Lung (tissue), 12 donors: ENCODE data around the gene HID1. TPM values are rescaled to one million over a fixed set of nuclear protein-coding genes. Genes with fewer than 3 reads are reported as not detected.
"Not testable (repeated sequence)": the region's sequence is repeated elsewhere in the genome, so short reads cannot be mapped to it uniquely, and the experiment has no call there.

Source experiments
- ATAC-seq: fragments of 200-7000 bp; cut with Tn5 transposase; one replicate; pipeline ENCODE4 v1.9.1; 2020; ENCODE audit warnings: moderate number of reproducible peaks; ENCODE audit not compliant: insufficient read depth, low FRiP score
- DNase-seq, 3 donors: peaks; one replicate each; pipeline ENCODE4 v3.0.0-alpha.2; 2013 to 2017
- H3K27ac ChIP-seq, 2 donors: one replicate each; pipeline ENCODE4 v1.5.1; 2013; ENCODE audit warnings: mild to moderate bottlenecking in 2 of 2, moderate library complexity in 2 of 2, control low read depth in 1 of 2, inconsistent platforms in 1 of 2, low read depth in 1 of 2, low read length in 1 of 2
- H3K27me3 ChIP-seq, 3 donors: one replicate each; pipeline ENCODE4 v1.5.1; 2013; ENCODE audit warnings: low read length in 2 of 3; ENCODE audit not compliant: control insufficient read depth in 3 of 3, insufficient read depth in 3 of 3
- H3K36me3 ChIP-seq, 4 donors: one replicate each; pipeline ENCODE4 v1.5.1; 2013; ENCODE audit warnings: low read length in 4 of 4, mild to moderate bottlenecking in 1 of 4, moderate library complexity in 1 of 4; ENCODE audit not compliant: control insufficient read depth in 4 of 4, insufficient read depth in 4 of 4
- H3K4me1 ChIP-seq, 5 donors: one replicate each; pipeline ENCODE4 v1.5.1; 2013; ENCODE audit warnings: low read length in 5 of 5, mild to moderate bottlenecking in 2 of 5, moderate library complexity in 1 of 5; ENCODE audit not compliant: control insufficient read depth in 5 of 5, insufficient read depth in 5 of 5
- H3K4me3 ChIP-seq: one replicate; pipeline ENCODE4 v1.5.1; 2013; ENCODE audit warnings: mild to moderate bottlenecking, control low read depth, moderate library complexity
- H3K9ac ChIP-seq, 2 donors: one replicate each; pipeline ENCODE4 v1.5.1; 2013; ENCODE audit warnings: low read length in 2 of 2, control low read depth in 1 of 2; ENCODE audit not compliant: insufficient read depth in 1 of 2
- H3K9me3 ChIP-seq, 4 donors: one replicate each; pipeline ENCODE4 v1.5.1; 2013; ENCODE audit warnings: low read length in 3 of 4, mild to moderate bottlenecking in 1 of 4, moderate library complexity in 1 of 4; ENCODE audit not compliant: control insufficient read depth in 4 of 4, insufficient read depth in 3 of 4
- WGBS, 2 donors: extraction: QIAGEN DNeasy Blood & Tissue Kit; methylation state at CpG; one replicate each; pipeline ENCODE4 v1.1.7; 2013; 5-methylcytosine and 5-hydroxymethylcytosine counted together
- polyA plus RNA-seq, 2 donors: library from polyadenylated mRNA; stranded (reverse); fragments of 200-250 nt; gene quantifications; one replicate each; pipeline ENCODE4 v1.2.1, GENCODE V29; 2013
- total RNA-seq, 2 donors: library from RNA; depleted of rRNA in 1 of 2; stranded (reverse); fragments of >200 nt in 1 of 2; gene quantifications; one replicate each; pipeline ENCODE4 v1.2.1, GENCODE V29; 2014 to 2021
- TF ChIP-seq, protein P1 (sequence below): IDR thresholded peaks from 2 replicates; pipeline ENCODE4 v1.5.1; 2012; ENCODE audit warnings: mild to moderate bottlenecking; ENCODE audit errors: control extremely low read depth, extremely low read depth
- donor health status: control.
- donor health status: control.
- donor health status: Bipolar disorder and iron deficiency.
- donor health status: healthy.
- donor health status: DM: yes; HTN: yes; CAD: no.

The HID1 gene
- total and polyA plus RNA-seq, 4 donors = 15.2 to 42.1 (median 29.2) TPM

DNA sequence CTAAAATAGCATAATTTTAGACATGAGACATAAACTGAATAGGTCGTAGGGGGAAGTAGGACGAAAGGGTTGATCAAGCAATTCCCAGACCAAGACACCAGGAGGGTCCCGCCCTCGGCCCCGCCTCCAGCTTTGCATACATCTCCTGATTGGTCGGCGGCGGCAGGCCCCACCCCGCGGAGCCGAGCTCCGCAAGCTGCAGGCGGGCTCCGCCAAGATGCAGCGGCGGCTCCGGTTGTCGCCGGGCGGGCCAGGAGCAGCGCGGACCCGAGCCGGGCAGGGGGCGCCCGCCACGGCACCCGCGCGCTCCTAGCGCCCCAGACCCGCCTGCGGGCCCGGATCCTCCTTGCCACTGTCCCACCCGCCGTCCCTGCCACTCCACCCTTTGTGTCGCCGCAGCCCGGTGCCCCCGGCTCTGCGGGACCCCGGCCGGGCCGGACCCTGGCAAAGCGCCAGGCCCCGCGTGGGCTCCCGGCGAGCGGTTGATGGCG, 14.9 kb upstream of the HID1 start, which contains the start of gene CDR2L:
CDR2L (plus strand) TSS at position 215 of the 491 bp plus-strand sequence. CDS start 412 bp downstream, outside the sequence.
- peaks cover 3 to 21% (median 7%) of the 10 kb centered on the region in 5 donors for H3K4me1 ChIP-seq

DNA sequence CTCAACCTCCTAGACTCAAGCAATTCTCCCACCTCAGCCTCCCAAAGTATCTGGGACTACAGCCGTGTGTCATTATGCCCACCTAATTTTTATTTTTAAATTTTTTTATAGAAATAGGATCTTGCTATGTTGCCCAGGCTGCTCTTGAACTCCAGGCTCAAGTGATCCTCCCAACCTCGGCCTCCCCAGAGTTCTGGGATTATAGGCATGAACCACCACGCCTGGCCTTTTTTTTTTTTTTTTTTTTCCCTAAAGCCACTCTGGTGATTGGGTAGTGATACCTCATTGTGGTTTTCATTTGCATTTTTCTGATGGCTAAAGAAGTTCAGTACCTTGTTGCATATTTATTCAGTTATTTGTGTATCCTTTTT, 13.6 kb upstream of the HID1 start:
- DNase-seq = no peak
- Histone ChIP-seq H3K27ac (no peak overlapping the region), H3K4me3 (no peak overlapping the region), H3K9ac (no peak overlapping the region), H3K36me3 (peaks cover 0 to 1% (median 0%) of the 10 kb centered on the region in 4 donors), H3K9me3 (no peaks in the 10 kb centered on the region), H3K27me3 (no peaks in the 10 kb centered on the region), H3K4me1 (peaks cover 5 to 29% (median 11%) of the 10 kb centered on the region in 5 donors)
- ATAC-seq = no peak
- TF ChIP-seq, protein P1, sequence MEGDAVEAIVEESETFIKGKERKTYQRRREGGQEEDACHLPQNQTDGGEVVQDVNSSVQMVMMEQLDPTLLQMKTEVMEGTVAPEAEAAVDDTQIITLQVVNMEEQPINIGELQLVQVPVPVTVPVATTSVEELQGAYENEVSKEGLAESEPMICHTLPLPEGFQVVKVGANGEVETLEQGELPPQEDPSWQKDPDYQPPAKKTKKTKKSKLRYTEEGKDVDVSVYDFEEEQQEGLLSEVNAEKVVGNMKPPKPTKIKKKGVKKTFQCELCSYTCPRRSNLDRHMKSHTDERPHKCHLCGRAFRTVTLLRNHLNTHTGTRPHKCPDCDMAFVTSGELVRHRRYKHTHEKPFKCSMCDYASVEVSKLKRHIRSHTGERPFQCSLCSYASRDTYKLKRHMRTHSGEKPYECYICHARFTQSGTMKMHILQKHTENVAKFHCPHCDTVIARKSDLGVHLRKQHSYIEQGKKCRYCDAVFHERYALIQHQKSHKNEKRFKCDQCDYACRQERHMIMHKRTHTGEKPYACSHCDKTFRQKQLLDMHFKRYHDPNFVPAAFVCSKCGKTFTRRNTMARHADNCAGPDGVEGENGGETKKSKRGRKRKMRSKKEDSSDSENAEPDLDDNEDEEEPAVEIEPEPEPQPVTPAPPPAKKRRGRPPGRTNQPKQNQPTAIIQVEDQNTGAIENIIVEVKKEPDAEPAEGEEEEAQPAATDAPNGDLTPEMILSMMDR = no peak
- 89 to 98% methylated on average over 3 of the region's 3 CpGs for WGBS, 2 donors

More for the DNA sequence above, 14.9 kb upstream of the HID1 start, which contains the start of gene CDR2L:
- WGBS, 2 donors = 0 to 1% methylated on average over 31 to 51 of the region's 51 CpGs
- Histone ChIP-seq H3K4me3 (peak within 1 kb of the TSS; percentile 75), H3K36me3 (peaks cover 0 to 1% (median 0%) of the 10 kb centered on the region in 4 donors), H3K9me3 (no peaks in the 10 kb centered on the region), H3K27ac (peak within 1 kb of the TSS; percentile 90 to 96), H3K27me3 (no peaks in the 10 kb centered on the region), H3K9ac (peak within 1 kb of the TSS; percentile 88 to 94)
- ATAC-seq = peak; percentile 96
- DNase-seq = peak; percentile 96 to 98 (median 97)
- TF ChIP-seq, protein P1 = no peak

DNA sequence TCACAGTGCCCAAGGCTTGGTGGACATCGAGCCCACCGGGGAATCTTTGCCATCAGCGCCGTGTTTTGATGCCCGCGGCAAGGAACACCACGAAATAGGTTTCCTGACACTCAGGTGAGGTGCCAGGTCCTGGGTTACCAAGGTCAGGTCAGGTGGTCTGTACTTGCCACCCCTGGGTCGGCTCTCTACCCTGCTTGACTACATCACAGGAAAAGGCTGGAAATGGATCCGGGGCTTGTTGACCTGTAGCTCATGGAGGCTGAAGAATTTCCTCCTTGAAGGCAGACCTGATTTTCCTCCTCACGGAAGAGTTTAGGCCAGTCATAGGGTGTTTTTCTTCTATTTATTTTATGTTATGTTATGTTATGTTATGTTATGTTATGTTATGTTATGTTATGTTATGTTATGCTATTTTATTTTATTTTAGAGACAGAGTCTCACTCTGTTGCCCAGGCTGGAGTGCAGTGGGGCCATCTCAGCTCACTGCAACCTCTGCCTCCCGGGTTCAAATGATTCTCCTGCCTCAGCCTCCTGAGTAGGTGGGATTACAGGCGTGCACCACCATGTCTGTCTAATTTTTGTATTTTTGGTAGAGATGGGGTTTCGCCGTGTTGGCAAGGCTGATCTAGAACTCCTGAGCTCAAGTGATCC, 10.2 kb upstream of the HID1 start:
- H3K36me3 ChIP-seq, ATAC-seq, H3K27me3 ChIP-seq, H3K9me3 ChIP-seq: not testable (repeated sequence)
- WGBS, 2 donors = 32% methylated on average over 14 of the region's 14 CpGs
- Histone ChIP-seq H3K4me3 (peak overlapping the region; percentile 57), H3K9ac (peak overlapping the region; percentile 78 to 91), H3K4me1 (peaks cover 0 to 13% (median 8%) of the 10 kb centered on the region in 5 donors), H3K27ac (peak overlapping the region; percentile 95 to 97)
- peak in 1 of 3 donors; percentile 36 for DNase-seq

DNA sequence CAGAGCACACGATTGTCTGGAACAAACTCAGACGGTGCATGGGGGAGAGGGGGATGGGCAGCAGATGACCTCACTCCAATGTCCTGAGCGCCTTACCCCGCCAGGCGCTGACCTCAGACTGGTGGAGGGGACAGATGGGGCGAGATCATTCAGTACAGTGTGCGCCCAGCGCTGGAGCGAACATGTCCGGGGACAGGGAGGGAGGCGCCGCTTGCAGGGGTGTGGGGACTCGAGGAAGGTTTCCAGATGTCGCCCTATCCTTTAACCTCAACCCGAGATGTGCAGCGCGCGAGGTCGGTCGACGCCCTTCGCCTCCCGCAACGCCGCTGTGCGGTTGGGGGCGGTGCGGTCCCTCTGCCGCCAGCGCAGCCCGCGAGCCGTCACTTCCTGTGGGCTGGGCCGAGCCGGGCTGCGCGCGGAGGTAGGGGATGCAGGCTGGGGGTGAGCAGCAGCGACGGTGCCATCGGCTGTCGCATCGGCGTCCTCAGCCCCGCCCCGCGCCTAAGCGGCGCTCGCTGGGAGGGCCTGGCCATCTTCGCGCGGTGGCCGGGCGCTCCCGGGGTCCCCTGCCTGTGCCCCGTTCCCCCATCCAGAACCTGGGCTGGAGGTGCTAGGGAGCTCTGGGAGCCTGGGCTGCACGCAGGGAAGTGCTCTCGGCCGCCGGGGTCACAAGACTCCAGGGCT, 9.6 kb upstream of the HID1 start:
- peaks cover 0 to 12% (median 8%) of the 10 kb centered on the region in 5 donors for H3K4me1 ChIP-seq
- peak overlapping the region; percentile 57 for H3K4me3 ChIP-seq
- TF ChIP-seq, protein P1 = no peak
- DNase-seq (peak; percentile 84 to 89 (median 88)), ATAC-seq (peak; percentile 85)
- peak overlapping the region; percentile 87 to 91 for H3K9ac ChIP-seq
- no peaks in the 10 kb centered on the region for H3K36me3 ChIP-seq
- H3K9me3 ChIP-seq = no peaks in the 10 kb centered on the region
- H3K27me3 ChIP-seq = no peaks in the 10 kb centered on the region
- 0 to 1% methylated on average over 51 to 61 of the region's 61 CpGs for WGBS, 2 donors
- peak overlapping the region; percentile 95 to 97 for H3K27ac ChIP-seq
